Measurements from ENCODE around the gene ALS2CL.

DNA sequence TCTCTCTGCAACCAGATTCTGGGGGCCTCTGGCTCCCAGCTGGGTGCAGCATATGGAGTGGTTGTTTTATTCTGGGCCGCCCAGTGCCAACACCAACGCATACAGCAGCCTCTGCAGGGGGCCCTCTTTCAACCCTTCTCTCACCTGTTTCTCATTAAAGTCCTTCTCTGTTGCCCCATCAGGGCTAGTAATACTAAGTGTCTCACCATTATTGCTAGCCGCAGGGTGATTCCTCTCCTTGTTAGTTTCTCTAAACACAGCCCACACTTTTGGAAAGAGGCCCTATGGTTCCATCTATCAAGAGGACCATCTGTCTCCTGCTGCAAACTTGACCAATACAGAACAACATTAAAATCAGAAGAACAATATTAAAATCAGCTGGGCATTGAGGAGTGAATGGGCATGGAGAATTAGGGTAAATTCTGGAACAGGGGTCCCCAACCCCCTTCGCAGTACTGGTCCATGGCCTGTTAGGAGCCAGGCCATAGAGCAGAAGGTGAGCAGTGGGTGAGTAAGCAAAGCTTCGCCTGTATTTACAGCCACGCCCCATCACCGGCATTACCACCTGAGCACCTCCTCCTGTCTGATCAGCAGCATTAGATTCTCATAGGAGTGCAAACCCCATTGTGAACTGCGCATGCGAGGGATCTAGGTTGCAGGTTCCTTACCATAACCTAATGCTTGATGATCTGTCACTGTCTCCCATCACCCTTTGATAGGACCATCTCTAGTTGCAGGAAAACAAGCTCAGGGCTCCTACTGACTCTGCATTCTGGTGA is 36.5 kb downstream of the ALS2CL start:
- TF ChIP-seq, protein P1, sequence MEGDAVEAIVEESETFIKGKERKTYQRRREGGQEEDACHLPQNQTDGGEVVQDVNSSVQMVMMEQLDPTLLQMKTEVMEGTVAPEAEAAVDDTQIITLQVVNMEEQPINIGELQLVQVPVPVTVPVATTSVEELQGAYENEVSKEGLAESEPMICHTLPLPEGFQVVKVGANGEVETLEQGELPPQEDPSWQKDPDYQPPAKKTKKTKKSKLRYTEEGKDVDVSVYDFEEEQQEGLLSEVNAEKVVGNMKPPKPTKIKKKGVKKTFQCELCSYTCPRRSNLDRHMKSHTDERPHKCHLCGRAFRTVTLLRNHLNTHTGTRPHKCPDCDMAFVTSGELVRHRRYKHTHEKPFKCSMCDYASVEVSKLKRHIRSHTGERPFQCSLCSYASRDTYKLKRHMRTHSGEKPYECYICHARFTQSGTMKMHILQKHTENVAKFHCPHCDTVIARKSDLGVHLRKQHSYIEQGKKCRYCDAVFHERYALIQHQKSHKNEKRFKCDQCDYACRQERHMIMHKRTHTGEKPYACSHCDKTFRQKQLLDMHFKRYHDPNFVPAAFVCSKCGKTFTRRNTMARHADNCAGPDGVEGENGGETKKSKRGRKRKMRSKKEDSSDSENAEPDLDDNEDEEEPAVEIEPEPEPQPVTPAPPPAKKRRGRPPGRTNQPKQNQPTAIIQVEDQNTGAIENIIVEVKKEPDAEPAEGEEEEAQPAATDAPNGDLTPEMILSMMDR (IDR thresholded peaks at IDR 0.05): no peak
- TF ChIP-seq POLR2A (IDR thresholded peaks at IDR 0.05): no peak
